Activated naive CD4-positive, alpha-beta T cell (primary cell): ENCODE results near the gene R3HCC1L.

ENCODE experiments used
- DNase-seq, 4 experiments: peaks; one replicate each; lab custom pipeline; 2025; lab: John Stamatoyannopoulos, UW

R3HCC1L gene

DNA sequence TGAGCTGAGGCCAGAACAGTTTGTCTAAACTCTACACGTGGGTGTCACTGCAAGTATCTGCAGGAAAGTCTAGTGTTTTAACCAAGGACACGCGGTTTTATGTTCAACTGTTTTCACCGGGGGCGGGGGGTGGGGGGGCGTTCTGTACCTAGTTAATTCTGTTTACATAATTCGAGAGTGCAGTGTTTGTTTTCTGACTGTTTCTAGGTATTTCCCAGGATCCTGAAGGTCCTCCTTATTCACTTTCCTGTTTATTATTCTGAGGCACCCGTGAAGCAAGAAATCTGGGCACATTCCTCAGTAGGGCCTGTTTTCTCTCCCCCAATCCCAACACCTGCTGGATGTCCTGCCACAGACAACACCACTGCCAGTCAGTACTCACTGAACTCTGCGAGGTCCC is 125.9 kb downstream of the R3HCC1L start:
- no peak for DNase-seq

DNA sequence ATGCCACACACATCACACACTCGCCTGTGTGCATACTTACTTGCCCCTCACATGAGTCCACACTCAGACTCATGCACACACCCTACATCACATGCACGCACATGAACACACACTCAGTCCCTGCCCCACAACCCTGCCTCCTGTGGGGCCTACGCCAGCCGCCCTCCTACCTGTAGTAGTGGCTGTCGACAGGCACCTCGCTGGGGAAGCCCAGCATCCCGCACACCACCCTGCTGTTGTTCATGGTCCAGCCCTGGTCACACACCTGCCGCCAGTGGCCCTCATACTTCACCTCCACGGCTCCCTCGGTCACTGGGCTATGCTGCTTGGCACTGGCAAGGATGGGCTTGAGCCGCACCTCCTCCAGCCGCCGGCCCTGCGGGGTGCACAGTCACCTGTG is 126.3 kb downstream of the R3HCC1L start:
- DNase-seq, result no peak

DNA sequence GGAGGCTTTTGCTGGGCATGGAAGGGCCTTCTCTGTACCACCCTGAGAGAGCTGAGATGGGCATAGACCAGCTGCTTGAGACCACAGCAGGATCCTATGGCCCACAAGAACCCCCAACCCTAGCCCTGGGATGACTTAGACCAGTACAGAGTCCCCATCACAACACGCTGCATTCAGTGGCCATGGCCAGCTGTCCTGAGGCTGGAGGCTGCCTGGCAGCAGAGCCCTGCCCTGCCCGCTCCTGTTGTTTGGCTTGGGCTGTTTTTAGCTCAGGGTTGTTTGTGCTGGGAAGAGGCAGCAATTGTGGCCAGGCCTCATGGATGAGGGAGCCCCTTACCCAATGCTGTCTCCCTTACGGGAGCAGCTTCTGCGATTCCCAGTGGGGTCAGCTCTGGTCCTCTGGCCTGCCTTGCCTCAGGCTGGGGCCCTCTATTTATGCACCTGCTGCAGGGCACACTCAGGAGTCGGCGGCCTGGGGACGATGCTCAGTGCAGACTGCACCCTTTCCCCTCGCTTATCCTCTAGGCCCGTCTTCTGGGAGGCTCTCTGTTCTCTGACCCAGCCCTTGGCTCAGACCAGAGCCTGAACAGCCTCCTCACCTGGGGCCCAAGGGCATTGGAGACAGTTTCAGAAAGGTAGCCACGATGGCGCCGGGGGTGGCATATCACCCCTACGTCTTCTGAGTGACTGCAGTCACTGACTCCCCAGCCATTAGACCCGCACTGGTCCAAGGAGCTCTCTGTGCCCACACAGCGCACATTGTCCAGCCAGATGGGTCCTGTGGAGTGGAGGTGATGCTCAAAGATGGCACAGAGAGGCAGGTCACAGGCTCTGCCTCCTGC is 127.2 kb downstream of the R3HCC1L start:
- DNase-seq, result no peak

DNA sequence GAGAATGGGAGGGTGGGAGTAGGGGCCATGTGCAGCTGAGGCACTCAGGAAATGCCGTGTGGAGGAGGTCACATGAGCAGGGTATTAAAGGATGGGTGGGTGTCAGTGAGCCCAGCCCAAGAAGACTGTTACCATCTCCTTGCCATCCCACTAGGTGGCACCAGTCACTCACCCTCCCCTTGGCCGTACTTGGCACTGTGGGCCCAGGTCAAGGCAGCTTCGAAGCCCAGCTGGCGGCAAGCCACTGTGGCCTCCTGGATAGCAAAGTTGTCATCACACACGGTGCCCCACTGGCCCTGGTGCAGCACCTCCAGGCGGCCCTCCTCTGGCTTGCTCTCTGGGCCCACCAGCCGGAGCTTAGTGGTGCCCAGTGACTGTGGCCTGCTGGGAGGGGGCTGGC is 128.1 kb downstream of the R3HCC1L start:
- no peak for DNase-seq

DNA sequence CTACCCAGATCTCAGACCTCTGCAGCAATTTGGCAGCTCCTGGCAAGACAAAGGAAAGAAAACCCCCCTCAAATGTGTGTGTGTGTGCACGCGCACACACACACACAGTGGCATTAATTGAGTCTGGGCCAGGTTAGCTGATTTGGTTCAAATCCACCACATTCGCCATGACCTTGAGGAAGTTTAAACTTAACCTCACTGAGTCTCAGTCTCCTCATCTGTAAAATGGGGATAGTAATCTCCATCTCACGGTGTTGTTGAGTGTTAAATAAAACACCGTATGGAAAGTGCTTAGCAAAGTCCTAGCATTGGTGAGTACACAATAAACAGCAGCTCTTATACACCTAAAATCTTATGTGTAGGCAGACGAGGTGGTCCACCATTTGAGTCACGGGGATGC is 128.6 kb downstream of the R3HCC1L start:
- DNase-seq, result no peak

DNA sequence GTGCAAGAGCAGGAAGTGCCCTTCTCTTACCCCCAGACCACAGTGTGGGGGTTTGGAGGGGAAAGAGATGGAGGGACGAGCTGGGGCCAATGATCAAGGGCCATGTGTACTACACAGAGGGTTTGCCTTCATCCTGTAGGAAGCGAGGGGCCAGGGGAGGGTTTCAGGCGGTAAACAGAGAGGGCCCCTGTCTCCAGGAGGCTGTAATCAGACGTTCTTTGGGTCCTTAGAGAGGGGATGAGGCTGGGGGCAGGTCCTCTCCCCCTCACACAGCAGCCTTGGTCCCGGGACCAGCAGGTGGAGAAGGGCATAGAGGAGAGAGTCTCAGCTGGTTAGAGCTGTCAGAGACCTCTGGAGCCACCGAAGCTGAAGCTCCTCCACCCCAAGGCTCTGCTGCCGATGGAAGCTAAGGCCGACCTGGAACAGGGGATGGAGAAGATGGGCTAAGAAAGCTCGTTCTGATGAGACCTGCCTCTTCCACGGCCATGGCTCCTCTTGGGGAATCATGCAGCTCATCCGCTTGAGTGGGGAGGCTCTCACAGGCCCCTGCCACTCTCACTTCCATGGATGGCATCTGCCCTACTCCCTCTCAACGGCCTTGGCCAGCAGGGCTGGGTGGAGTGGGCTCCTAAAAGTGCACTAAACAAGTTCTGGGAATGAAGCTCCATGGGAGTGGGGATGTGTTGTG is 130.1 kb downstream of the R3HCC1L start:
- no peak for DNase-seq

DNA sequence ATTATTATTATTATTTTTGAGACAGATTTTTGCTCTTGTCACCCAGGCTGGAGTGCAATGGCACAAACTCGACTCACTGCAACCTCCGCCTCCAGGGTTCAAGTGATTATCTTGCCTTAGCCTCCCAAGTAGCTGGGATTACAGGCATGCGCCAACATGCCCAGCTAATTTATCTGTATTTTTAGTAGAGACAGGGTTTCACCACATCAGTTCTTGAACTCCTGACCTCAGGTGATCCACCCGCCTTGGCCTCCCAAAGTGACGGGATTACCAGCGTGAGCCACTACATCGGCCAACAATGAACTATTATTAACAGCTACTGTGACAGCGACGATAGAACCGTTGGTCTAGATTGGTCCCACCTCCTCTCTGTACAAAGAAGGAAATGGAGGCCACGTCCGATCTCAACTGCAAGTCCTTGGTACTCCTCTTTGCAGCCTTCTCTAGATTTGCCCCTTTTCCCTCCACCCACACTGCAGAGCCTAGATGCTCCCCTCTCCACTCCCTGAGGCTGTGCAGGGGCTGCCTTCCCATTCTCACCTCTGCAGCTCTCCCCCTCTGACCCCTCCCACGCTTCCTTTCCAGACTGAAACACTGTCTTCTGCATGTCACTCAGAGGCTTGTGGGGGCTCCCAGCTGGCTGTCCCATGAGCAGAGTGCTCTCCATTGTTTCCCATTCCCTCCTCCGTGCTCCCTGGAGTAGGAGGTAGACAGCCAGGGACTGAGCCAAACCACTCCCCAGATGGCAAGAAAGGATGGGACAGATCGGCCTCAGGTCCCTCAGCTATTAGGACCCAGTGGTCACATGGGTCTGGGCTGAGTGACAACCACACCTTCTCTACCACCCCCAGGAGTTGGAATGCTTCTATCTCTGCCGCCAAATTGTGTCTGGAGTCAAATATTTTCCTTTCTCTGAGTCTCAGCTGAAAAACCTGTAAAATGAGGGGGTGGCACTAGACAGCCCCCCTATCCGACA is 131.2 kb downstream of the R3HCC1L start:
- DNase-seq, result no peak

DNA sequence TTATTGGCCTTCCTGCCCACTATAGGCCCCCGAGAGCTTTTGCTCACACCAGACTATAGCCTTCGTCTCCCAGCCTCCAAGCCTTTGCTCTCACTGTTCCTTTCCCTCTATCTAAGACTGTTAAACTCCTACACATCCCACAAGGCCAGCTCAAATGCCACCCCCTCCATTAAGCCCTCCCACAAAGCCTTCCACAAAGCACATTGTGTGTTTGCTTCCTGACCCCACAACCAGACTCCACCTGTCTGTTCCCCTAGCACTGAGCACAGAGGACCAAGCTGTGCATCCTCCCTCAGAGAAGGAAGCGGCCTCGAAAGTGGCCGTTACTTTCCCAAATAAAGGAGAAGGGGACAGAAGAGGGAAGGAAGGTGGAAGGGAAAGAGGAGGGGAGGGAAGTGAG is 132.2 kb downstream of the R3HCC1L start:
- DNase-seq, result no peak

DNA sequence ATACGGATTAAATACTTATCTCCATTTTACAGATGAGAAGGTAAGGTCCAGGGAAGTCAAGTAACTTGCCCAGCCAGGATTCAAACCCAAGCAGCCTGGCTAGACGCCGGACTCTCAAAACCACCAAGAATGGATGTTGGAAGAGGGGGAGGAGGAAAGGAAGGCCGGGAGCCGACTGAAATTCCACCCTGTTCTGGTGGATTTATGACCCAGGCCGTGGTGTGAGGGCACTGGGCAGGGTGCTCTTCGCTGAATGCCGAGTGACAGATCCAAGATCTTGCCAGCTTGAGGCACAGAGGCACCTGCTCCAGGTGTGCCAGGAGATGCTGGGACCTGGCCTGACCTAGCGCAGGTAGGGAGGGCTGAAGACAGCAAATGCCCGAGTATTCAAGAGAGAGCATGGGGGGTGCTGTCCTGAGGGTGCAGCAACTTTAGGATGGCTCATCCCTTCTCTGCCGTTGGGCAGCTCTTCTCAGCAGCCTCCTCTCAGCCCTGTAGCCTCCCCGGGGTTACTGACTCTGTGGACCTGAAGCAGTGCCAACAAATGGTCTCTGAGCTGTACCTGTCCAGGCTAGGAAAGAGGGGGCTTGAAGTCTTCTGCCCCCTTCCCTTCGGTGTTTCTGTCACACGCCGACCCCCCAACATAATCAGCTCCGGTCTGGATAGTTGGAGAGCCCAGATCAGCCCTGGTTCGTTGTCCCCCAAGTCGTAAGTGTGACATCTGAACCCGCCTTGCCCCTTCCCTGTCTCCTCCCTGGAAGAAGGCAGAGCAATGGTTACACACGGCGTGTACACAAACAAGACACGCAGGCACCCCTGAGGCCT is 132.8 kb downstream of the R3HCC1L start:
- DNase-seq, result no peak

DNA sequence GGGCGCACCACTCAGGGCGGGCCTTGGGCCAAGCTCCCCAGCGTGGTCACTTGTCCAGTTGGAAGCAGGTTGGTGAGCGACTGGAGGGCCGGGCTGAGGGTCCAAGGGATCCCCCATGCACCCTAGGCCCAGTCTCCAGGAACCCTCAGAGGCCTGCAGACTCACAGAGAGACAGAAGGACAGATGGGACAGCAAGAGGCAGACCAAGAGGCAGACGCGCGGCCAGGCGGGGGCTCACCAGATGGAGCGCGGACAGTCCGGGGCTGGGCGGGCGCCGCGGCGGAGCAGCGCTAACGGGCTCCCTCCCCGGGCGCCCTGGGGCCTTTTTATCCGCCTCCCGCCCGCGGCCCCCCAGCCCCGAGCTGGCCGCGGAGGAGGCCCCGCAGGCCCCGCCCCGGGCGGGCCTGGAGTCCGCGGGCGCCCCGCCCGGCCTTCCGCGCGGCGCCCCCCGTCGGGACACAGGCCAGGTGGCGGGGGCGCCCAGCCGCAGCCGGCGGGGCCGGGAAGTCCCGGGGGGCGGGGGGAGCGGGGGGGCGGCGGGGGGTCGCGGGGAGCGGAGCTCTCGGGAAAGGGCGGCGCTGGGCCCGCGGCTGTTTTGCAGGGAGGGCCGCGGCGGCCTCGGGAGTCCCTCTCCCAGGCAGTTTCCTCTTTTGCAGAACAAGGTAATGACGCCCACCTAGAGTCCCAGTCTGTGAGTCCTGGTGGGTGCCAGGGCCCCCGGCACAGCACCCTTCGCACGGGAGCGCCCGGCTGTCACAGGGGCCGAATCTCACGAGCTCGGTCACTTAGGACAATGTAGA is 133.6 kb downstream of the R3HCC1L start, which contains the start of gene LOXL4:
Gene LOXL4, minus strand, starts transcription at position 301 of the 800 bp plus-strand sequence. CDS start 5,175 bp downstream, outside the sequence.
- DNase-seq, result no peak

DNA sequence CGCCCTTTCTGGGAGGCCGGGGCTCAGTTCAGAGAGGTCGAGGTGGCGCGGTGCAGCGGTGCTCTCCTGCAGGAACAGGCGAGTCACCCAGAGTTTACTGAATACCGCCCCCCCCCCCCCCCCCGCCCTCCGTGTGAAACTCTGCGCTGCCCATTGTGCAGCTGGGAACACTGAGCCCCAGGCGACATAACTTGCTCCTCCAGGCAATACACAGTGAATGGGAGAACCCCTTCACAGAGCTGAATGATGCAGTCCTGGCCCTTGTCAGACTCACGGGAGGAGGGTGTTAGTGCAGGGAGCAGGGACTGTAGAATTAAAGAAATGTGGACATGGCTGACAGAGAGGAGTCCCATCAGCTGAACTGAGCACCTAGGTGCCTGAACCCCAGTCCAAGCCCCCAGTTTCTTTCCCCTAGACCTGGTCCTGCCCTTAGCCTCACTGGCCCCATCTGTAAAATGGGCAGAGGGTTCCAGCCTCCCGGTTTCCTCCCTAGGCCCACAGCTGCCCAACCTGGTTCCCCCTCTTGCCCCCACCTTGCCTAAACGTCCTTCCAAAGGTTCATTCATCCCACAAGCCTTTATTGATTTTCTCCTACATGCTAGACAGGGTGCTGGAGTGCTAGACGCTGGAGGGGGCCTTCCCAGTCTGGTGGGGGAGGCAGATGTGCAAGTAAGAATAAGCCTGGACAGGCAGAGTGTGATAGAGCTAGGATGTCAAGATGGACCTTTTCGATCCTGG is 134.4 kb downstream of the R3HCC1L start:
- DNase-seq, result no peak

DNA sequence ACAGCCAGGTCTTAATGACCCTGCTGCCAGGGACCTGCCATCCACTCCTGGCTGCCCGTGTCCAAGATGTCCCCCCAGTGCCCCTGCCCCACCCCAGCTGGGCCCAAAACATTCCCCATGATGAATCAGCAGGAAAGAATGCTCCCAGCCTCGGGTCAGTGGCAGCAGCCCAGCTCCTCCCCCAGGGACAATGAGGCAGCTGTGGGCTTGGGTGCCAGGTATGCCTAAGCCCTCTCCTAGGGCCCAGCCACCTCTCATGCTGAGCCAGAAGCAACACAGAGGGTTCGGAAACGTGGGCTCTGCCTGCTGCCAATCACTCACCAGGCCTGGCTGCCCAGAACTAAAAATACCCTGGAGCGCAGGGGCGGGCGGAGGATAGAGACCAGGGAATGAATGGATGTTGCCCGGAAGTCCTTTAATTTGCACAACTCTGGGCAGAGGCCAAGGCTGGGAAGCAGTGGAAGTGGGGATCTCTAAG is 135.0 kb downstream of the R3HCC1L start:
- no peak for DNase-seq

DNA sequence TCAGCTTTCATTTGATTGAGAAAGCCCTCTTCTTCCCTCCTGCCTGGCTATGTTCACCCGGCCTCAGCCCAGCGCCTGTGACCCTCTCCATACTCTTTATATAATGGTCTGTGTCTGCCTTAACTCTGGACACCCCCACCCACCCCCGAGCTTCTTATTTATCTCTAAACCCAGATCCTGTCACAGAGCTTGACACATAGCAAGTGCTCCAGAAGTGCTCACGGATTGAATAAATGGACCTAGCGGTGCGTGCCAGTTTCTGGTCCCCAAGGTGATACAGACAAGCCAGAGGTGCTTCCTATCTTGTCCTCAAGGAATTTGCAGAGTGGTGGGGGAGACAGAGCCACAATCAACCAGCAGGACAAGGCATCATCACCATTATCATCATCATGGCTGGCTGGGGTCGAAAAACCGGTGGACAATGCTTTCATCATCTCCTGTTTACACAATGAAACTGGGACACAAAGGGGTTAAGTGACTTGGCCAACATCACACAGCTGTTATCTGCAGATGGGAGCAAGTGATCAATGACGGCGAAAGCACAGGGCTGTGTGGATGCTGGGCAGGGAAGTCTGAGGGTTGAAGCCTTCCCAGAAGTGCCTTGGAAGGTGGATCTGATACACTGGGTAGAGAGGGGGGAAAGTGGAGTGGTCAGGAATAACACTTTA is 135.8 kb downstream of the R3HCC1L start:
- DNase-seq, result no peak

DNA sequence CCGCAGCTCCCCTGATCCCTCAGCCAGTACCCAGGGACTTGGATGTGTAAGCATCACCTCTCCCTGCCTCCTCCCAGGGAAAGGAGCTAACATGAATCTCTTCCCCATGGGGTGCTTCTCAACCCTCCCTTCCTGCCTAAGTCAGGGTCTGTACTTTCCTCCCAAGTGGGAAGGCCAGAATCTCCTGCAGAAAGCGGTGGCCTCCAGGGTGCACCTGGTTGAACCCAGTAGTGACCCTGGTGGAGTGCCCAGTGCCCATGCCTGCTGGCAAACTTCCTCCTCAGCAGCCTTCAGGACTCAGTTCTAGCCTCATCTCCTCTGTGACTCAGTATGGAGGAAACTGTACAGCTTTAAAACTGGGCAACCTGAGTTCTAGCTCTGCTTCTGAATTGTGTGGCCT is 136.3 kb downstream of the R3HCC1L start:
- no peak for DNase-seq

DNA sequence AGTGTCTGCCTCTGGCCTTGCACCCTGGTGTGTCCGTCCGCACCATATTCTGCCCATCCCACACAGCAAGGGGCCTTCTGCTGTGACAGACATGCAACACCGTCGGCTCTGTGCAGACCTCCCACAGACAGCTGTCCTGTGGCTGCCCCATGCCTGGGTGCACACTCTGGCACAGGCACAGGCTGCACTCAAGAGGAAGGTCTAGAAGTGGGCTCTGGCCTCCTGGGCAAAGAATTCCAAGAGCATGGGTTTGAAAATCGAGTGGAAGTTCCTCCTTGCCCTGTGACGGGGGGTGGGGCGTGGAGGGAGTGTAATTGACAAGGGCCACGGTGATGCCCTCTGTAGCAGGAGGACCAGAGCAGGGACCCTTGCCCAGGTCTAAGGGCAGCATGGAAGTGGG is 137.8 kb downstream of the R3HCC1L start:
- no peak for DNase-seq

DNA sequence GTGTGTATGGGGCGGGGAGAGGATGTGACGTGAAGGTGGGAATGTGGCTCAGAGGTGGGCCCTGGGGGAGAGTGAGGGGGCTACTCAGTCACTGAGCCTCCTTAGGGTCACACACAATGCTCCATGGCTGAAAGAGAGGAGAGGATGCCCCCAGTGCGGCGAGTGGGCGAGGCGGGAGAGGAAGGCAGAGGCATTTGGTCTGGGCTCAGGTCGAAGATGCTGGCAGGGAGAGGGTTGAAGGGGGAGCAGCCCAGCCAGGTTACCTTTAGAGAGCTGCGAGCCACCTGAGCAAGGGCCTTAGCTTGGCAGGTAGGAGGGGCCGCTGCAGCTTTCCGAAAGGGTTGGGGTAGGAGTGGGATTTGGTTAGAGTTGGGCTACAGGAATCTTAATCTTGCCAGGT is 138.2 kb downstream of the R3HCC1L start:
- DNase-seq, result no peak

DNA sequence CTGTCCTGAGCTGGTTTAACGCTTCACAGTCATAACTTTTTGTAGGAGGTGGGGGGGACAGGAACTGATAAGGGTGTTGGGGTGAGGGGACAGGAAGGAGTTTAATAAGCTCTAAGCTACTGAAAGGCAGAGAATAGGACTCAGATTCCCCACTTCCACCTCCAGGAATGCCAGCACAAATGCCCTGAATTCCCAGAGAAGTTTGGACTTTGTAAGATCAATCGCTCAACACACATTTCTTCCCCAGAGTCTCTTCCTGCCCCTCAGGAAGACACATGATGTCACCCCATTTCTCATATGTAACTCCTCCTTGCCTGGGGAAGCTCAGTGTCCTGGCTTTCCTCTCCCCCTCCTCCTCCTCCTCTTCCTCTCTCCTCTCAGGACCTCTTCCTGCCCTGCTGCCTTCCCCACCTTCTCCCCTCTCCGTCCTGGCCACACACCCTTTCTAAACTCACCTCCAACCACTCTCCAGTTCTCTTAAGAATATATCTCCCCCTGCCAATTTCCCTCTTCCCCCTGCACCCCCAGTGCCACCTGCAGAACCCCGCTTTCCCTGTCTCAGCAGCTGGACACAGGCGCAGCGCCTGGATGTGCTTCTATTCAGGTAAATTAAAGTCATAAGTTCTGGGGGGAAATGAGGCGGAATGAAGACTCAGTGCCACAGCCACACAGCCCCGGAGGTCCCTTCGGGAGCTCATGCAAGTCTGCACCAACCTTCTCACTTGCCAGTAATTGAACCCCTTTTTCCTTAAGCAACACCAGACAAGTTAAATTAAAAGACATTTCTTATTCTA is 138.8 kb downstream of the R3HCC1L start:
- DNase-seq, result no peak

DNA sequence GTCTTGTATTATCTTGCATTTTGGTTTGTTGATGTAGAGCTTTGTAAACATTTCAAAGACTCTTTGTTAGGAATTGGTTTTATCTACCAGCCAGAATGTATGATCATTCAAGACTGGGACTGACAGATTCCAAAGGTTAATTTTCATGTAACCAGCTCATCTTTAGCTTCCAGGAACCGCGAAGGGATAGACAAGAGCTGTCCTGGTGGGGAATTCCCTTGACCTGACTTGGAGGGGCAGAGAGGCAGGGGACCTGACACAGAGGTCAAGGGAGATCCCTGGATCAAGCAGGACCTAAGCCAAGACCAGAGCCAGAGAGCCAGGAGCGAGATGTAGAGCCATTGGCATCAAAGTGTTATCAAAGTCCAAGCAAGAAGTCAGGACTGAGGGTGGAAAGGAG is 140.1 kb downstream of the R3HCC1L start:
- no peak for DNase-seq
